Neural cell (in vitro differentiated cells): ENCODE measurements around the gene LZTS2. TPM values are rescaled to one million over a fixed set of nuclear protein-coding genes. Genes with fewer than 3 reads are reported as not detected.

Experiments used
- H2AFZ ChIP-seq: fragments of 200-600, 300-800 bp; sonication (generic), shearing (Covaris generic); 2 replicates; pipeline ENCODE4 v1.6.0; 2014; ENCODE audit warnings: low read depth, mild to moderate bottlenecking, antibody characterized with exemption, low read length, moderate library complexity
- H3F3A ChIP-seq: fragments of 200-600 bp; shearing (Covaris generic); 2 replicates; pipeline ENCODE4 v1.6.1; 2016; ENCODE audit warnings: mild to moderate bottlenecking, moderate library complexity, mixed read lengths, antibody characterized with exemption, low read length; ENCODE audit not compliant: insufficient read depth, poor library complexity, severe bottlenecking
- H3K27ac ChIP-seq: fragments of 200-600, 300-800 bp; sonication (generic), shearing (Covaris generic); 2 replicates; pipeline ENCODE4 v1.5.1; 2014; ENCODE audit warnings: mild to moderate bottlenecking, low read length, moderate library complexity
- H3K27me3 ChIP-seq: fragments of 300-800, 200-600 bp; sonication (generic), shearing (Covaris generic); 2 replicates; pipeline ENCODE4 v1.6.0; 2014; ENCODE audit warnings: mild to moderate bottlenecking, low read depth, low read length, moderate library complexity; ENCODE audit not compliant: insufficient read depth
- H3K36me3 ChIP-seq: fragments of 300-800, 200-600 bp; sonication (generic), shearing (Covaris generic); 2 replicates; pipeline ENCODE4 v1.5.1; 2014; ENCODE audit warnings: mild to moderate bottlenecking, antibody characterized with exemption, low read length, moderate library complexity; ENCODE audit not compliant: insufficient read depth
- H3K4me2 ChIP-seq: fragments of 300-800, 200-600 bp; sonication (generic), shearing (Covaris generic); 2 replicates; pipeline ENCODE4 v1.6.0; 2014; ENCODE audit warnings: mild to moderate bottlenecking, low read length
- H3K4me3 ChIP-seq: fragments of 300-800, 200-600 bp; sonication (generic), shearing (Covaris generic); 2 replicates; pipeline ENCODE4 v1.5.1; 2014; ENCODE audit warnings: mild to moderate bottlenecking, low read length, moderate library complexity
- H3K79me2 ChIP-seq: fragments of 200-600 bp; shearing (Covaris generic); replicated peaks from 2 replicates; pipeline ENCODE4 v1.6.0; 2014; ENCODE audit warnings: mild to moderate bottlenecking, low read length, moderate library complexity; ENCODE audit not compliant: insufficient read depth
- H3K9ac ChIP-seq: fragments of 300-800, 200-600 bp; sonication (generic), shearing (Covaris generic); 2 replicates; pipeline ENCODE4 v1.6.1; 2016; ENCODE audit warnings: mild to moderate bottlenecking, low read length, mixed read lengths
- H3K9me2 ChIP-seq: fragments of 200-600 bp; shearing (Covaris generic); 2 replicates; pipeline ENCODE4 v1.6.1; 2016; ENCODE audit warnings: mild to moderate bottlenecking, low read length, mixed read lengths; ENCODE audit not compliant: insufficient read depth
- H3K9me3 ChIP-seq: fragments of 200-600, 300-800 bp; sonication (generic), shearing (Covaris generic); 2 replicates; pipeline ENCODE4 v1.6.1; 2016; ENCODE audit warnings: mild to moderate bottlenecking, mixed run types, low read length, moderate library complexity, mixed read lengths
- H4K20me1 ChIP-seq: fragments of 200-600 bp; shearing (Covaris generic); 2 replicates; pipeline ENCODE4 v1.6.1; 2016; ENCODE audit warnings: mild to moderate bottlenecking, mixed run types; ENCODE audit not compliant: insufficient read depth
- CTCF ChIP-seq: fragments of 450-650 bp; IDR thresholded peaks from 2 replicates; pipeline ENCODE4 v1.5.1; 2014; ENCODE audit warnings: antibody characterized with exemption, mild to moderate bottlenecking, moderate library complexity; ENCODE audit not compliant: poor library complexity, severe bottlenecking
- EP300 ChIP-seq: fragments of 450-650 bp; conservative IDR thresholded peaks from 2 replicates; pipeline ENCODE4 v1.6.1; 2014; ENCODE audit warnings: antibody characterized with exemption, mild to moderate bottlenecking, moderate library complexity; ENCODE audit not compliant: poor library complexity, severe bottlenecking
- EZH2 ChIP-seq: fragments of 200-600, 300-800 bp; shearing (Covaris generic), sonication (generic); IDR thresholded peaks from 2 replicates; pipeline ENCODE4 v1.6.1; 2014; ENCODE audit warnings: antibody characterized with exemption, low read length, borderline replicate concordance, mild to moderate bottlenecking; ENCODE audit not compliant: insufficient read depth, poor library complexity, severe bottlenecking
- MXI1 ChIP-seq: fragments of 450-650 bp; conservative IDR thresholded peaks from 2 replicates; pipeline ENCODE4 v1.6.1; 2014; ENCODE audit warnings: antibody characterized with exemption, mild to moderate bottlenecking; ENCODE audit not compliant: poor library complexity, severe bottlenecking
- RAD21 ChIP-seq: fragments of 450-650 bp; conservative IDR thresholded peaks from 2 replicates; pipeline ENCODE4 v1.6.1; 2014; ENCODE audit warnings: antibody characterized with exemption, mild to moderate bottlenecking, moderate library complexity
- REST ChIP-seq: IDR thresholded peaks from 2 replicates; pipeline ENCODE4 v1.6.1; 2012; ENCODE audit warnings: borderline replicate concordance
- SMC3 ChIP-seq: fragments of 450-650 bp; conservative IDR thresholded peaks from 2 replicates; pipeline ENCODE4 v1.6.1; 2014; ENCODE audit warnings: antibody characterized with exemption, mild to moderate bottlenecking, moderate library complexity; ENCODE audit not compliant: poor library complexity
- TAF1 ChIP-seq: IDR thresholded peaks from 2 replicates; pipeline ENCODE4 v1.6.1; 2012; ENCODE audit warnings: low read depth
- polyA plus RNA-seq: library from polyadenylated mRNA; depleted of rRNA; stranded (reverse); fragments of >200 nt; gene quantifications from 2 replicates; pipeline ENCODE4 v1.2.3, GENCODE V29; 2014

Gene LZTS2
- polyA plus RNA-seq, 1 donor from 2014 or later, result 40.1 TPM

DNA sequence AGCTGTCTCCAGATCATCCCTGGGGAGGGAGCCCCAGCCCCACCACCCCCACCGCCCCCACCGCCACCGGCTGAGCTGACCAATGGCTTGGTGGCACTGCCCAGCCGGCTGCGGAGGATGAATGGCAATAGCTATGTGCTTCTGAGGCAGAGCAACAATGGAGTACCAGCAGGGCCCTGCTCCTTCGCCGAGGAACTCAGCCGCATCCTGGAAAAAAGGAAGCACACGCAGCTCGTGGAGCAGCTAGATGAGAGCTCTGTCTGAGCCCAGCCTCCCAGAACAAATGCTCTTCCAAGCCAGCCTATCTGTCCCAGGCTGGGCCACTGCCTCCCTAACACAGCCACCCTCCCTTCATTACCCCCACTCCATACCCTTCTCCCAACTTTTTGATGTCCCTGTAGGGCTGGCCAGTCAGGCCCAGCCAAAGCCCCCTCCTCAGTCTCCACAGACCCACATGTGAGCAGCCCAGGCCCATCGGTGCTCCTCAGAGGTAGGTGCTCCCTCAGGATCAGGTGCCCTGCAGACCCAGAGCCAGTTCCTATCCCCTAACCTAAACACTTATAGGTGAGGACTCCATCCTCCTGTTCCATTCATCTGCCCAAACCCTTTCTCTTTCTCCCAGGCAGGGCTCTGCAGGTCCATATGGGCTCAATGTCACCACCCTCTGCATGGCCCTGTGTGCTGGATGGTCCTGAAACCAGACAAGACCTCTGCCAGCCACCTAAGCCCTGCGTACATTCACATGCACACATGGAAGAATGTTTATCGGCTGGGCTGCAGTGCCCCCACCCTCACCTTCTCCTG, 15.5 kb upstream of the LZTS2 start:
- Histone ChIP-seq H3F3A (no peaks in the 10 kb centered on the region), H3K9me3 (no peaks in the 10 kb centered on the region), H2AFZ (no peak overlapping the region), H3K27me3 (no peaks in the 10 kb centered on the region), H3K79me2 (peaks cover 12% of the 10 kb centered on the region), H3K9me2 (no peaks in the 10 kb centered on the region), H3K27ac (no peak overlapping the region), H3K9ac (no peak overlapping the region), H3K4me2 (no peak overlapping the region), H3K36me3 (no peaks in the 10 kb centered on the region), H4K20me1 (no peaks in the 10 kb centered on the region), H3K4me3 (no peak overlapping the region)
- TF ChIP-seq TAF1, result no peak
- TF ChIP-seq EZH2, result no peak
- TF ChIP-seq RAD21, result no peak

DNA sequence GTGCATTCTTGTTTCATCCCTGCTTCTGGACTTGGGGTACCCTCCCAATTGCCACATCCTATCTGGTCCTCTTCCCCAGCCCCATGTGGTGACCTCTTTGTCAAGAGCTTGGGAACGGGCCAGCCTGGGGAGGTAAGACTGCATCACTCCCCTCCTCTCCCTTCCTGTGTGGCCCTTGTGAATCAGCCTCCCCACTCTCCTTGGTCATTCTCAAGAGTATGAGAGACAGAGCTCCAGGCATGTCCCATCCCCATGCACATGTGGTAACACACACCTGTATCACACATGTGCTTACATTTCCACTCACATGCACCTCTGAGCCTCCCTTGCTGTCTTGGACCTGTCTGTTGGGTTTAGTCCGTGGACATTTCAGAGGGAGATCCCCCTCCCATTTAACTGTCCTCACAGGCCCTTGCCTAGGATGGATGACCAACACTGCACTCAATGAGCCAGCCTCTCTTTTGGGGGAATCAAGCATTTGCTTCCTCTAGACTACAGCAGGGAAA, 14.9 kb upstream of the LZTS2 start:
- no peak overlapping the region for H2AFZ ChIP-seq
- no peak overlapping the region for H3K9ac ChIP-seq
- H3K27me3 ChIP-seq, result no peaks in the 10 kb centered on the region
- H3K27ac ChIP-seq, result no peak overlapping the region
- H3K4me3 ChIP-seq, result no peak overlapping the region
- no peaks in the 10 kb centered on the region for H3K36me3 ChIP-seq
- H3K9me3 ChIP-seq, result no peaks in the 10 kb centered on the region
- H3K79me2 ChIP-seq, result peaks cover 12% of the 10 kb centered on the region
- H3F3A ChIP-seq, result no peaks in the 10 kb centered on the region
- H4K20me1 ChIP-seq, result no peaks in the 10 kb centered on the region
- H3K4me2 ChIP-seq, result no peak overlapping the region
- H3K9me2 ChIP-seq, result no peaks in the 10 kb centered on the region
- no peak for TF ChIP-seq REST
- TF ChIP-seq SMC3, result no peak
- TF ChIP-seq EZH2, result no peak
- TF ChIP-seq EP300, result no peak
- no peak for TF ChIP-seq MXI1
- TF ChIP-seq CTCF, result no peak
- TF ChIP-seq TAF1, result no peak
- TF ChIP-seq RAD21, result no peak
